K562 (cell line): ENCODE data around the gene FAM186B. TPM values are rescaled to one million over a fixed set of nuclear protein-coding genes. Genes with fewer than 3 reads are reported as not detected.

ENCODE experiments used
- ATAC-seq: fragments of 200-7000 bp; cut with Tn5 transposase; 3 replicates; pipeline ENCODE4 v1.9.1; 2020; ENCODE audit warnings: moderate library complexity
- BruUV-seq: library from RNA; stranded (reverse); fragments of 400-500 nt; replicated peaks from 2 replicates; lab custom pipeline; 2021; lab: Mats Ljungman, UMichigan
- CTCF ChIA-PET: fragments of 300-600 bp; formaldehyde crosslinking; extraction: SDS; loops from one replicate; lab custom pipeline; 2021; ENCODE audit warnings: low intra/inter-chr PET ratio; lab: Yijun Ruan, JAX
- POLR2A ChIA-PET: fragments of 300-600, 350-650 bp; sonication (Branson Sonifier 250); formaldehyde crosslinking; extraction: SDS; loops from one replicate; lab custom pipeline; 2021; ENCODE audit warnings: antibody characterized with exemption, inconsistent platforms; lab: Yijun Ruan, JAX
- DNase-seq, 4 experiments: peaks; one replicate each; pipeline versions ENCODE4 v3.0.0 to v3.0.0-alpha.2; 2011 to 2018; ENCODE audit warnings: low spot score in 3 of 4, mixed read lengths in 3 of 4; ENCODE audit errors: extremely low read depth in 1 of 4
- FAIRE-seq: peaks from 2 replicates; lab custom pipeline; 2011; peaks lifted over from hg19 to GRCh38; lab: Jason Lieb, UNC
- H2AFZ ChIP-seq: 2 replicates; pipeline ENCODE4 v1.6.0; 2011; ENCODE audit warnings: low read depth, low read length, control low read depth, inconsistent platforms
- H3K27ac ChIP-seq: fragments of 200-600 bp; 3 replicates; pipeline ENCODE4 v1.8.0; 2011; ENCODE audit warnings: low read depth, mild to moderate bottlenecking, control low read depth, inconsistent platforms, low read length, moderate library complexity, mixed read lengths; ENCODE audit errors: extremely low read depth
- H3K27me3 ChIP-seq, 2 experiments: fragments of 300-600 bp in 1 of 2; 2 replicates in 1 of 2; 3 replicates in 1 of 2; pipeline versions ENCODE4 v1.6.0 to v1.8.0; 2011; ENCODE audit warnings: inconsistent platforms in 2 of 2, low read length in 2 of 2, mild to moderate bottlenecking in 1 of 2, mixed read lengths in 1 of 2, moderate library complexity in 1 of 2; ENCODE audit not compliant: control insufficient read depth in 2 of 2, insufficient read depth in 2 of 2
- H3K36me3 ChIP-seq: fragments of 300-600 bp; 3 replicates; pipeline ENCODE4 v1.8.0; 2011; ENCODE audit warnings: mild to moderate bottlenecking, low read length, inconsistent platforms; ENCODE audit not compliant: control insufficient read depth, insufficient read depth
- H3K4me1 ChIP-seq, 2 experiments: fragments of 200-600 bp in 1 of 2; replicated peaks in 1 of 2; 2 replicates in 1 of 2; 3 replicates in 1 of 2; pipeline versions ENCODE4 v1.5.1 to v1.8.0; 2011; ENCODE audit warnings: inconsistent platforms in 2 of 2, low read length in 2 of 2, mild to moderate bottlenecking in 1 of 2, mixed read lengths in 1 of 2, moderate library complexity in 1 of 2; ENCODE audit not compliant: control insufficient read depth in 2 of 2, insufficient read depth in 2 of 2
- H3K4me2 ChIP-seq: 2 replicates; pipeline ENCODE4 v1.6.1; 2011; ENCODE audit warnings: low read length, control low read depth, inconsistent platforms, mixed read lengths; ENCODE audit not compliant: insufficient read depth
- H3K4me3 ChIP-seq: fragments of 200-600 bp; sonication (generic), shearing (Covaris generic); 2 replicates; pipeline ENCODE4 v1.5.1; 2016; ENCODE audit warnings: control low read depth, inconsistent platforms
- H3K79me2 ChIP-seq: fragments of 200-600 bp; 3 replicates; pipeline ENCODE4 v1.8.0; 2011; ENCODE audit warnings: low read length, inconsistent platforms; ENCODE audit not compliant: control insufficient read depth, insufficient read depth
- H3K9ac ChIP-seq, 2 experiments: 2 replicates each; pipeline versions ENCODE4 v1.6.0 to v1.6.1; 2011; ENCODE audit warnings: low read depth in 2 of 2, low read length in 2 of 2, control low read depth in 1 of 2, inconsistent platforms in 1 of 2, mild to moderate bottlenecking in 1 of 2, mixed read lengths in 1 of 2; ENCODE audit not compliant: insufficient read depth in 1 of 2
- H3K9me1 ChIP-seq: one replicate; pipeline ENCODE4 v1.6.0; 2011; ENCODE audit warnings: inconsistent platforms, mild to moderate bottlenecking, low read length, moderate library complexity; ENCODE audit not compliant: control insufficient read depth, insufficient read depth
- H3K9me3 ChIP-seq: replicated peaks from 2 replicates; pipeline ENCODE4 v1.5.1; 2011; ENCODE audit warnings: low read depth, low read length, inconsistent platforms; ENCODE audit not compliant: control insufficient read depth, insufficient read depth
- H4K20me1 ChIP-seq: replicated peaks from 2 replicates; pipeline ENCODE4 v1.6.1; 2011; ENCODE audit warnings: low read length, inconsistent platforms, mixed read lengths; ENCODE audit not compliant: control insufficient read depth, insufficient read depth
- BHLHE40 ChIP-seq: IDR thresholded peaks from 2 replicates; pipeline ENCODE4 v1.6.1; 2011; ENCODE audit warnings: low read length, improper control_type of control experiment
- CCNT2 ChIP-seq: IDR thresholded peaks from 2 replicates; pipeline ENCODE4 v1.6.1; 2011; ENCODE audit warnings: borderline replicate concordance, low read depth, mild to moderate bottlenecking, moderate library complexity, mixed read lengths, low read length; ENCODE audit not compliant: insufficient read length; ENCODE audit errors: extremely low read depth
- NFRKB ChIP-seq: fragments of 450-650 bp; IDR thresholded peaks from 2 replicates; pipeline ENCODE4 v1.6.1; 2016; ENCODE audit warnings: low read depth
- POLR2A ChIP-seq: fragments of 450-650 bp; conservative IDR thresholded peaks from 2 replicates; pipeline ENCODE4 v1.6.1; 2016
- POLR2G ChIP-seq: fragments of 200-400 bp; formaldehyde crosslinking; IDR thresholded peaks from 2 replicates; pipeline ENCODE4 v1.6.1; 2017; ENCODE audit warnings: low read depth, mild to moderate bottlenecking, antibody characterized with exemption, low read length, moderate library complexity
- RBFOX2 ChIP-seq: fragments of 200-400 bp; formaldehyde crosslinking; IDR thresholded peaks from 2 replicates; pipeline ENCODE4 v1.6.1; 2017; ENCODE audit warnings: low read depth, mild to moderate bottlenecking, low read length, moderate library complexity
- RBM14 ChIP-seq: fragments of 200-400 bp; formaldehyde crosslinking; IDR thresholded peaks from 2 replicates; pipeline ENCODE4 v1.6.1; 2018; ENCODE audit warnings: low read depth, mild to moderate bottlenecking, low read length, moderate library complexity, borderline replicate concordance; ENCODE audit not compliant: insufficient read depth
- STAT5A ChIP-seq: IDR thresholded peaks from 2 replicates; pipeline ENCODE4 v1.6.1; 2012; ENCODE audit warnings: low read length, inconsistent platforms, borderline replicate concordance
- SUPT5H ChIP-seq: fragments of 450-650 bp; IDR thresholded peaks from 2 replicates; pipeline ENCODE4 v1.6.1; 2016
- WGBS: fragments of 100-300 bp; shearing (Covaris generic); methylation state at CpG from one replicate; pipeline ENCODE4 v1.1.6; 2016; ENCODE audit warnings: low coverage, mixed read lengths; ENCODE audit not compliant: insufficient coverage; ENCODE audit errors: missing lambda C conversion rate; 5-methylcytosine and 5-hydroxymethylcytosine counted together
- in situ Hi-C: fragments of 300-500 bp; cut with MboI; formaldehyde crosslinking; loops from 4 replicates; pipeline ENCODE4 v1.15.0; 2018; ENCODE audit warnings: inconsistent platforms, mixed read lengths
- intact Hi-C: fragments of 100-400 bp; cut with micrococcal nuclease; formaldehyde crosslinking; loops from 2 replicates; pipeline ENCODE4 v1.14.2; 2022
- polyA plus RNA-seq, 8 experiments: library from polyadenylated mRNA; depleted of rRNA in 4 of 8; stranded (reverse) in 5 of 8; unstranded in 3 of 8; fragments of >200 nt; fragmentation: Nextera tagmentation in 2 of 8; fragmentation: Illumina TruSeq in 1 of 8; extraction: Ambion mirVana in 2 of 8; extraction: Trizol in 1 of 8; gene quantifications; 2 replicates each; pipeline versions ENCODE4 v1.2.1 to v1.2.3, GENCODE V29; 2011 to 2014; ENCODE audit warnings: inconsistent platforms in 1 of 8, missing spikeins in 1 of 8
- total RNA-seq, 7 experiments: library from RNA; depleted of rRNA in 6 of 7; stranded (reverse); fragments of >200 nt in 6 of 7; fragmentation: Illumina TruSeq in 2 of 7; extraction: Trizol in 2 of 7; gene quantifications; 2 replicates each; pipeline versions ENCODE4 v1.2.1 to v1.2.3, GENCODE V29; 2011 to 2021; ENCODE audit warnings: low replicate concordance in 1 of 7

Gene FAM186B
- total and polyA plus RNA-seq, 9 of the 15 experiments (the other 6 are each of a cell fraction or from before 2014, with no cell fraction given): 0.07 to 0.42 (median 0.15) TPM

GRCh38 chr12:49557187-49557916 lies 48.1 kb downstream of the FAM186B start:
- Histone ChIP-seq H3K27ac (no peak overlapping the region), H3K9me1 (no peaks in the 10 kb centered on the region), H3K27me3 (peaks cover 0 to 8% of the 10 kb centered on the region in 2 experiments; a peak in 2 of 5 replicates), H3K36me3 (peaks cover 55% of the 10 kb centered on the region; the same call in 2 of the 3 replicates), H3K4me2 (no peak overlapping the region), H3K9ac (peak overlapping the region in 1 of 2 experiments; percentile 65; a peak in 2 of 4 replicates), H4K20me1 (0 out of 2 replicates have a peak, but pooled peaks cover 3% of the 10 kb centered on the region), H2AFZ (no peak overlapping the region), H3K4me1 (peaks cover 0 to 20% of the 10 kb centered on the region in 2 experiments; a peak in 2 of 5 replicates), H3K79me2 (no peaks in the 10 kb centered on the region), H3K9me3 (no peaks in the 10 kb centered on the region), H3K4me3 (no peak overlapping the region)
- no TSS peak for BruUV-seq
- ATAC-seq (no peak; the same call in 2 of the 3 replicates), FAIRE-seq (no peak), DNase-seq (no peak)
- 89% methylated on average over 10 of the region's 18 CpGs for WGBS
- in situ Hi-C loops: no loop called here
- ChIA-PET POLR2A (interaction anchor here (0.6 to 1.7 kb wide), 7 partner anchors 10 to 147 kb away, joined by 3 to 8 read pairs (median 3); partner anchors contain the start of gene MCRS1), CTCF (no interaction called here)
- TF ChIP-seq STAT5A (no peak), POLR2G (peak; percentile 52), NFRKB (no peak), RBFOX2 (peak; percentile 58), CCNT2 (no peak), POLR2A (peak; percentile 50; the same call in 1 of the 2 replicates), RBM14 (0 out of 2 replicates have a peak, but pooled peaks have one; percentile 29), BHLHE40 (no peak), SUPT5H (0 out of 2 replicates have a peak, but pooled peaks have one; percentile 31)
- intact Hi-C loops: no loop called here
